CD4-positive, alpha-beta T cell treated with Interleukin-17A for 1 hour (primary cell): ENCODE measurements around the gene CASK.
"Not testable (repeated sequence)": the region's sequence is repeated elsewhere in the genome, so short reads cannot be mapped to it uniquely, and the experiment has no call there.

ENCODE experiments used
- DNase-seq: peaks from one replicate; pipeline ENCODE4 v3.0.0-alpha.2; 2020

The CASK gene

DNA sequence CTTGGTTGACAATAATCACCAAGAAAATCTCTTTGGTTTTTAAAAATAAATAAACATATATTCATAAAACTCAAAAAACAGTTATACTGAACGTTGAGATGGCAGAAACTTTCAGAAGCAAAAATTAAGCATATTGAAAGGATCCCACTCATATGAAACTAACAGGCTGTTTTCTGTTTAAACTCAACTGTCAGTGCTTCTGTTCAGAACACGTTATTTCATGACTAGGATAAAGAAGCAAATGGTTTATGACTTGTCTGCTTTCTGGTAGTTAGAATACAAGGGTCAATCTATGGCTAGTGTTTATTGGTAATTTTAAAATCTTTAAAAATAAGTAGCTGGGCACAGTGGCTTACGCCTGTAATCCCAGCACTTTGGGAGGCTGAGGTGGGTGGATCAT lies 195.2 kb downstream of the CASK start:
- no peak for DNase-seq

DNA sequence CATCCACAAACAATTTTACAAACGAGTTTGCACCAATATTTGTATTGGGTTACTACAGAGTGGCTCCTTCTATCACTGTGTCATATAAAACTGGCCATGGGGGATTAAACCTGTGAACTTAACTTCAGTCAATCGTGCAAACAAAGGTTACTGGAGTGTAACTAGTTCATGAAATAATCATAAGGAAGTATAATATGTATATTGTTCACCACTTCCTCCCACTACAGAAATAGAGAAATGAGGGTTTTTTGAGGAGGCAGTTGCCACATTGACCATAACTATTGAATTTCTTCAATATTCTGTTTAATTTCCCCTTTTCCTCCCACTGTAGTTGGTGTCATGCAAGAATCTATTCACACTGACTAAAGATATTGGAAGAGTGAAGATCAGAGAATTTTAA lies 199.5 kb downstream of the CASK start, which contains the start of gene GPR82:
Gene GPR82, plus strand, starts transcription at position 356 of the 400 bp plus-strand sequence. CDS start 2,846 bp downstream, outside the sequence.
- no peak for DNase-seq

DNA sequence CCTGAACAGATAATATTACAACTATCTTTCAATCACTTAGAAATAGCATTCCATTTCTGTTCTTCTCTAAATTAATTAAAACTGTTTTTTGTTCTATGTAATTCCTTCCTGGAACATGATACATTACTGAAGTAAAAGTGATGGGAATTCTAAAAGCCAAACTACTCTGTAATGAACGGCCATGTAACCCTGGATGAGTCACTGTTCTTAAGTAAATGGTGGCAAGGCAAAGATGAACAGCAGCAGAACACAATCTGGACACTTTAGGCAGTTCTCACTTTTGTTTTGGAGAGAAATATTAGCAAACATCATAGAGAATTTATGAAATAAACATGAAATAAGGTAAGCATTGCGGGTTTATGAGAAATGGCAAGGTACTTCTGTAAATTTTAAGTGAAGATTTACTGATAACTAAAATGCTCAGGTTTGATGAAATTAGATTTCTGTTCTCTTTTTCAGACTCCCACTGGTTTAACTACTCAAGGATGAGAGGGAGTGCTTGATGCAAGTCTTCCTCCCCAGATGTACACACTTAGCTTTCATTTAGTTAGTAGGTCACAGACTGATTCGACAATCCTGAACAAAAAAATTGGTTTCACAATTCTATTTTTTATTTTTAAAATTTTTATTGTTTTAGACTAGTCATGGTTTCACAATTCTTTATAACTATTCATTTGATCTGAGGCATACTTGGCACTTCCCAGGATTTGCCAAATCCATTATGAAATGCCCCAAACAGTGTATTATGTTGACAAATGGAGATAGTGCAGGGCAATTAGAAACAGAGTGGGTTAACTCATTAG lies 200.3 kb downstream of the CASK start:
- no peak for DNase-seq

DNA sequence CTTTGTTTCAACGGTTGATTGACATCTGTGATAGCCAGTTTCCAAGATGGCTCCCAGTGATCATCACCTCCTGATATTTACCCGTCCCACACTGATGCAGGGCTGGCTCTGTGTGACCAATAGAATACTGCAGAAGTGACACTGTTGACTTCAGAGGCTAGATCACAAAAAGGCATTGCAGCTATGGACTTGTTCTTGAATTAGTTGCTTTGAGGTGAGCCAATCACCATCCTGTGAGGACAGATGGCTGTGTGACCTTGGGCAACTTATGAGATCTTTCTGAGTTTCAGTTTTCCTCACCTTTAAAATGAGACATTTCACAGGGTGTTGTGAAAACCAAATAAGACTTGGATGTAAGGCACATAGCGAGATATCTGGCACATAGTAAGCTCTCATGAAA lies 201.1 kb downstream of the CASK start:
- DNase-seq: no peak

DNA sequence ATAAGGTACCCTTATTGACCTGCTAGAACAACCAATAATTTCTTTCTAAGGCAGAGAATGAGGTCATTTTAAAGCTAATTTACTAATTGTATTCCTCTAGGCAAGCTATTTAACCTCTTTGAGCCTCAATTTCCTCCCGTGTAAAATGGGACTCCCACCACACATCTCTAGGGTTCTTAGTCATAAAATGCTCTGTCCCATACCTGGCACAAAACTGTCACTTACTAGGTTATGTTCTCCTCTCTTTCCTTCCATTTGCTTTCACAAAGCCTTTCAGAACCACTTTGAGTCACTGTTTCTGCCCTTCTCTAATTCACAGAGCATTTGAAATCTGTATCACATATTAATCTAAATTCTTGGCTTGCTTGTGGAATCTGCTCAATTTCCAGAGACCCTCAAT lies 201.8 kb downstream of the CASK start:
- no peak for DNase-seq

DNA sequence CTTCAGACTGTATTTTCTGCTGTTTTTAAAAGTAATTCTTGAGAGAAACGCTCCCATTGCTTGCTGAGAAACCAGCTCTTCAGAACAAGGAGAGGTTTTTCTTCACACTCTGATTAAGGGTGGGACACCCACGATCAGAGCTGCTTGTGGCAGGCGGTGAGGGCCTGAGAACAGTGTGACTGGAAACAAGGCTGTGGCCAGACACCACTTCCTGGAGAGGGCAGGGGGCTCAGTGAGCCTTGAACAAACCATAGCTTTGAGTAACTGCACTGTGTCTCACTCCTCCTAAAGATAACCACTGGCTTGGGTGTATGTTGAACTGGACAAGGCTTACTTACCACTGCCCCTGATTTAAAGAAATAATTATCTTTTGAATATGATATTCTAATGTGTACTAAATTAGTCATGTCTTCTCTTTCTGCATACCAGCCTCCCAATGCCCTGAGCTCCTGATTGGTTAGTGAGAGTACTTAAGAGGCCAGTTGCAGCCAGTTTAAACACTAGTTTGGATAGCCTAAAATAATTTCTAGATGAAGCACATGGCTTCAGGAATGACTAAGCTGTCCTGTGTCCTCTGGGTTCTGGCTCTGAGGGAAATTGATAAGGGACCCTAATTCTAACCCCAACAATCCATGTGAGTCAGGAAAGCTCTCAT lies 203.1 kb downstream of the CASK start:
- peak; percentile 54 for DNase-seq

DNA sequence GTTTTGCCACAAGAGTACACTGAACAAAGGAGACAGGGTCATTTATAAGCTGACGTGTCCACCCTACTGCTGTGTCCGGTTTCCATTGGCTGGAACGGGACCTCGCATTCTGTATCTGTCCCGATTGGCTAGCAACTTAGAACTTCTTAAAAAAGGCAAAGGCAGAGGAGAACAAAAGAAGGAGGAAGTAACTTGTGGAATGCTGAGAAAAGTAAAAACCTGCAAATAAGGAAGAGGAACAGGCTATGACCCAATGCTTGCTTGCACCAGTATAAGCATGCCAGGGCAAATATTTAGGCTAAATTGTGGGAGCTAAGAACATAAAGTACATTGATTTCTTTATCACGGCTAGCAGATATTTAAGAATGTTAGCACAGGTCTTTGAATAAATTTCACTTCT lies 203.7 kb downstream of the CASK start:
- not testable (repeated sequence) for DNase-seq

DNA sequence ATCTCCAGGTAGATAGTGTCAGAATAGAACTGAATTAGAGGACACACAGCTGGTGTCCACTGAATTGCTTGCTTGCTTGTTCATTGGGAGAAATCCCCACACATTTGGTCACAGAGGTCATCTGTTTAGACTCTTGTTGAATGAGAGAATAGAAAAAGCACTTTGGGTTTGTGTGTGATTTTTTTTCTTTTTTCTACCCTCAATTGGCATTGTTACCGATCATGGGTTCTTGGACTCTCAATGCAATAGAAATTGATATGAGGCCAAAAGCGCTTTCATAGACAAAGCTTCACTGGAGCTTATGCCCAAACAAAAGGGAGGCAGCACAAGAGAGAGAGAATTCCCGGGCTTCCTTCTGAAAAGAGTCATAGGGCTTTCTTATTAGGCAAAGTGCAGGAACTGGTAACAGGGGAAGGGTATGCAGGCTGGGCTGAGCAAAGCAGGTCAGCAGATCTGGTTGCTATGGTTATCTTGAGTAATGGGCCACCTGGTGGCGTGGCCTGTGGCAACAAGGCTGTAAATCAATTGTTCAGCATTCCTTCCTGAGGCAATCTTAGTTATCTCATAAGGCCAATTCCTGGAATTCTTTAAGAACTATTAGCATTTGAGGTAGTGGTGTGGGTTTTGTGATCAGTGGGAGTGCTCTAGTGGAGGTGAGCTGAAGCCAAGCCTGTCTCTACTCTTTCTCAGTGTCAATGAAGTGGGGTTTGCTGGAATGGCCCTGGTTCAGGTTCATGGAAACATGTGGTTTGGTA lies 204.7 kb downstream of the CASK start:
- DNase-seq: no peak

DNA sequence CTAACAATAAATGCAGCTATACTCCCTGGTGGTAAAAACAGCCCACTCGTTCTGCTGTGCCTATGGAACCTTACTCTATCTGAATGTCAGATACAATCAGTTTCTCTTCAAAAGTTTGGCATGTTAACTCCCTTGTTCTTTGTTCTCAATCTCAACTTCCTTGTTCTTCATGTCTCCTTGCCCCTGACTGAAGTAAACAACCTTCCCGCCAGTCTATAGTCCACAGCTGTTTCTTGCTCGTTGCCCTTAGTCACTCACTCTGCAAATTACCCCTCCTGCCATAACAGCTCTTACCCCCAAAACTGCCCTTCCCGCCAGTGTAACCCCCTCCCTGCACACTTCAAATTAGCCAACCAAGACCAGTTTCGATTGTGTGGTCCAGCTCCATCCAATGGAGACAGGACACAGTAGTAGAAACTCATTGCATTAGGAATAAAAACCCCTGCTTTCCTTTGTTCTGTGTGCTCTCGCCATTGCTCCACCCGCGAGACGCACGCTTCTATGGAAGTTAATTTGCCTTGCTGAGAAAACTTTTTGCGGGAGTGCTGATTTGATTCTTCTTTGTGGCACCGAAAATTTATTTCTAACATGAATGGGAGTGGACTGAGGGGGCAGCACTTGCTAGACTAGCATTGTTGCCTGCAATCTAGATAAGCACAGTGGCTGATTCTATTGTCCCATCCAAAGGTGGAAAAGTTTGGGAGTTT lies 206.4 kb downstream of the CASK start:
- DNase-seq: no peak

DNA sequence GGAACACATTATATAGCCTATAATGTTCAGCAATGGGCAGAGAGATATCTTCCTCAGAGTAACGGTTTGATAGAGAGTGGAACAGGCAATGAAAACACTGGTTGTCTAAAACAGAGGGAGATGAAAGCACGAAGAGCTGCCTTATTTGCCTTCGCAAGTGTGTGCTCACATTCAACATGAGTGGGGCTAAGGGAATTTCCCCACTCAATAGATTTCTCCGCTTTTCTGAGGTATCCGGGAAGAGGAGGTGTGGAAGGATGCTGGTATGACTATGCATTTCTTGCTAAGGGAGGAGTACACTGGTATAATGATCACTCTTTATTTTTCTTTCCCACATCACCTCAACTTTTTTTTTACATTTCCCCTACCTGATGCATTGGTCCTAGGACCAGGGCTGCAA lies 207.1 kb downstream of the CASK start:
- DNase-seq: no peak

DNA sequence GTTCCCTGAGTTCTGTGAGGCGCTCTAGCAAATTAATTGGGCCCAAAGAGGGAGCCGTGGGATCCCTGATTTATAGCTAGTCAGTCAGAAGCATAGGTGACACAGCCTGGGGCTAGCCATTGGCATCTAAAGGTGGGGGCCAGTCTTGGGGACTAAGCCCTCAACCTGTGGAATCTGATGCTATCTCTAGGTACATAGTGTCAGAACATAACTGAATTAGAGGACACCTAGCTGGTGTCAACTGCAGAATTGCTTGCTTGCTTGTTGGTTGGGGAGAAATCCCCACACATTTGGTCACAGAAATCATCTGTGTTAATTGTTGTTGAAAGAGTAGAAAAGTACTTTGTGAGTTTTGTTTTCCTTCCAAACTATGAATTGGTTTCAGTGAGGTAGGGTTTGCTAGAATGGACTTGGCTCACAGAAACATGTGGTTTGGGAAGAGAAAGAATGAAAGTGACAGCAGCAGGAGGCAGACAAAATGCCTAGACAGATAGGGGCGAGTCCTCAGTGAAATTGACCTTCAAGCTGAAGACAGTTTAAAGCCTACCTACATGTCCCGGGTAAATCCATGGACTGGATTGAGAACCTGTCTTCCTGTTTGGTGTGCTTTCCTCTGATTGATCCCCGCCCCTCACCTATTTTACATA lies 212.2 kb downstream of the CASK start:
- no peak for DNase-seq

DNA sequence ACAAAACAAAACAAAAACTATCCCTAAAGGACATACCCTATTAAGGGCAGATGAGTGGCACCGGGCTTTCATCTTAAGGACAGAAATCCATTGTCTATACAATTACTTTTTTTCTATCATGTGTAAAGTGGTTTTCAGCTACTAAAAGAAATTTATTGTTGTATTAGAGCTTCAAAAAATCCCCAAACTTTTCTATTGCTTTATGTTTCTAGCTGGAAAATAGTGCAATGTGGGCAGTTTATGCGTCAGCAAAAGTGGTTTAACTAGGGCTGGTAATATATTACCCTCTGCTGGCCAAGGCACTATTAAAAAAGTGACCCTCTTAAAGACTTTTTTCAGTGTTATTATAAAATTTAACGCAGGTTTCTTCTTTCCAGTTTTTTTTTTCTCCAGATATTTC lies 214.9 kb downstream of the CASK start:
- DNase-seq: no peak

DNA sequence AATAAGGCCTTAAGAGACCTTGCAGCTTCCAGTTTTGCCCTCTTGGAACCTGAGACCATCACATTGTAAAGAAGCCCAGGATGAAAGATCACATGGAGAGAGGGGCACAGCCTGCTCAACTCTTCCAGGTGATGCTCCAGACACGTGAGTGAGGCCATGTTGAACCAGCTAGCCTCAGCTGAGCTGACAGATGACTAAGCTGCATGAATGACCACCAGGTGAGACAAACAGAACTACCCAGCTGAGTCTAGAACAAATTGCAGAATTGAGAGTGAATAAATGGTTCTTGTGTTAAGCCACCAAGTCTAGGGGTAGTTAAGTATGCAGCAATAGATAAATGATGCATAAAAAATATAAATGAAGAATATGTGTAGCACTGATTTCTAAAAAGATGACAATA lies 216.1 kb downstream of the CASK start:
- DNase-seq: no peak

DNA sequence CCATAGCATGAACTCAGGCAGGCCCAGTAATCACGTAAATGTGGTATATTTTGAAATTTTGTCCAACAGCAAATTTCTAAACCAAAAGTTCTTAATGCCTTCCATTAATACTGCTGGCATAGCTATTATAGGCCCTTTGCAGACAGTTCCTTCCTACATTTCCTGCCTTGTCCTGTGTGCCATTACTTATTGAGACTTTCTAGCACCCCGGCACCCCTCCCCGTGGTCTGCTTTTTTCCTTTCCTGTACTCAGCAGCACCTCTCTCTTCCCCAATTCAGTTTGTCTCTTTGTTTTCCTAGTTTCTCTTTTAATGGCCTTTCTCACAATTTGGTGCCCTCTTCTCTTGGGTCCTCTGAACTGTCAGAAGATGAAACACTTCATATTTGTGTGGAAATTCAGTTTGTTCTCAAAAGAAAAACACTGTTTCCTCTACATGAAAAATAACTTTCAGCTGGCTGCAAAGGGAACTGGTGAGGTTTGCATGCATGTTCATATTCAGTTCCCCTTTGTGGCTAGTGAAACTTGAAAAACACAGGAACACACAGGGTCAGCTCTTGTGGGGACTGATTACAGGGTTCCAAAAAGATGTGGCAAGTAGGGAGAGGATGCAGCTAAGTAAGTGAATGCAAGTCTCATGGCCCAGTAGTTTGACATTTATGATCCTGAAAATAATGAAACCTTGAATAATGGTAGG lies 217.5 kb downstream of the CASK start:
- DNase-seq: peak; percentile 4

DNA sequence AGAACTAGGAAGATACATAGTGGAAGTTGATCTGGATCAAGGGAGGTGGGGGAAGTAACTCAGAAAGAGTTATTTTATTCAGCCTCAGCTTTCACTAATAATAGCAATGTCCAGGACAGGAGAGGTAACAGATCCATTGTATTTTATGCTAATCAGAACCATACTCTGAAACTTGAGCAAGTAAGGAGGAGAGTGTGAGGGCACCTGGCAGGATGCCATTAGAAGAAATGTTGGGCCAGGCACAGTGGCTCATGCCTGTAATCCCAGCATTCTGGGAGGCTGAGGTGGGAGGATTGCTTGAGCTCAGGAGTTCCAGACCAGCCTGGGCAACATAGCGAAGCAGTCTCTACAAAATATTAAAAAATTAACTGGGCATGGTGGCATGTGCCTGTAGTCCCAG lies 218.3 kb downstream of the CASK start:
- DNase-seq: no peak

DNA sequence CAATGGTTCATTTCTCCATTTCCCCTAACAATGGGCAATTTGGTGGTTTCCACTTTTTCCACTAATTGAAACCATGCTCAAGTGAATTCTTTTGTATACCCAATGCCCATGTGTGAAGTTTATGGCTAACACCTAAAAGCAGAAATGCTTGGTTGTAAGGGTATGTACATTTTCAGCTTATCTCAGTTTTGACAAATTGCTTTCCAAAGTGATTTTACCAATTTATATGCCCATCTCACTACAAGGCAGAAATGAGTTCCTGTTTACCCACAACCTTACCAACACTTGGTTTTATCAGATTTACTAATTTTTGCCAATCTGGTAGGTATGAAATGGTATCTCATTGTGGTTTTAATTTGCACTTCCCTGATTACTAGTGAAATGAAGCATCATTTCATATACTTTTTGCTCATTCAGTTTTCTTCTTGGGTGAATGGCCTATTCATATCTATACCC lies 219.8 kb downstream of the CASK start:
- no peak for DNase-seq

DNA sequence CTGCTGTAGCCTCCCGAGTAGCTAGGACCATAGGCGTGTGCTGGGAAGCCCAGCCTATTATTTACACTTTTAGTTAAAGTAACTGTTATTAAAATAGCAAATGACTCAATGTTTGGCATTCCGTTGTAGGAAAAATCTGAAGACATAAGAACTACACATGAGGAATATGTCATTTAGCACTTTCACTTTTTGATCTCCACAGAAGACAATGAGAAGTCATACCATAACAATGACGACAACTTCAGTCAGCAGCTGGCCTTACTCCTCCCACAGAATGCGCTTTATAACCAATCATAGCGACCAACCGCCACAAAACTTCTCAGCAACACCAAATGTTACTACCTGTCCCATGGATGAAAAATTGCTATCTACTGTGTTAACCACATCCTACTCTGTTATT lies 227.9 kb downstream of the CASK start:
- DNase-seq: peak; percentile 45

DNA sequence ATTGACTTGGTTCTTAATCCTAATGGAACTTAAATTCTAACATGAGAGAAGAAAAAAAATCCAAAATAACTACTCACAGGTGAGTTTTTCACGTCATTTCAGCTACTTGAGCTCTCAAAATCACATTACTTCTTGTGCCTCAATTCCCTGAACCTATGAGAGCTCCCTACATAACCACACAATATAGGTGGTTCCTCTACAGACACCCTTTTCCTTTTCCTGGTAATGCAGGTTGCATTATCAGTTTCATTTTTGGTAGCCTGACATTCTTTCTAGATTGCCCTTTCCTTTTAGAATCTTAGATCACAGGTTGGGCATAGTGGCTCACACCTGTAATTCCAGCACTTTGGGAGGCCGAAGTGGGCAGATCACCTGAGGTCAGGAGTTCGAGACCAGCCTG lies 230.3 kb downstream of the CASK start:
- DNase-seq: no peak

DNA sequence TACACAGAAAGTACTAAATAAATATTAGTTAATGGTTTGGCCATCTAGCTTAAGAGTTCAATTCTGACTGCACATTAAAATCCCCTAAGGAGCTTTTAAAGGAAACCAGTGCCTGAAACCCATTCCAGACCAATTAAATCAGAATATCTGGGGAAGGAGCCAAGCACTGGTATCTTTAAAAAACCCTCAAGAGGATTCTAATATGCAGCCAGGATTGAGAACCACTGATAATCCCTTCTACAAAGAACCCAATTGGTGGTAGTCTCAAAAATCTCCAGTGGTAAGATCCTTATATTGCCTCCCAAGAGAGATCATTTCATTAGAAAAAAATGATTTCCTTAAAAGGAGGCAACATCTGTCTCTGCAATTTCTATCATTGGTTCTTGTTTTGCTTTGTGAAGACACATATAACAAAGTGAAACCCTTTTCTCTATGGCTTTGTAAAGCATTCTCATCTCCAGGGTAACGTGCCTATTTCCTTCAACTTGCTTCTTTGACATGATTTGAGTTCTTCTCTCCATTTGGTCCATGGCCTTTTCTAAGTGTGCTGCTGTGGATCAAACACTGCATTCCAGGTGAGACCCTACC lies 231.1 kb downstream of the CASK start:
- DNase-seq: no peak

DNA sequence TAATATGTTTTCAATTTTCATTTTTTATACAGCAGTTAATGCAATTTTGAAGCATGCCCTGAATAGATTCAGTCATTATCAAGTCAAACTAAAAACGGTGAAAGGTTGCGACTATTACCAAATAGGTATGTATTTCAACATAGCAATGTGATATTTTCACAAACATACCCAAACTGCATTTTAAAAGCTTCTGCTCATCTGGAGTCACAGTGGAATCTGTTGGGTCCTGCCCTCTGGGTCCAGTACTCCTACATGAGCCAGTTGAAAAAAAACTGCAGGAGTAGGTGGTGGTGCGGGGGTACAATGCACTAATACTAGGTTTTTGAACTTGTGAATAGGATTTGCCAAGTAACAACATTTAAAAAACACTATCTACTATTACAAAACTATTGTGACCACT lies 233.6 kb downstream of the CASK start:
- DNase-seq: no peak

DNA sequence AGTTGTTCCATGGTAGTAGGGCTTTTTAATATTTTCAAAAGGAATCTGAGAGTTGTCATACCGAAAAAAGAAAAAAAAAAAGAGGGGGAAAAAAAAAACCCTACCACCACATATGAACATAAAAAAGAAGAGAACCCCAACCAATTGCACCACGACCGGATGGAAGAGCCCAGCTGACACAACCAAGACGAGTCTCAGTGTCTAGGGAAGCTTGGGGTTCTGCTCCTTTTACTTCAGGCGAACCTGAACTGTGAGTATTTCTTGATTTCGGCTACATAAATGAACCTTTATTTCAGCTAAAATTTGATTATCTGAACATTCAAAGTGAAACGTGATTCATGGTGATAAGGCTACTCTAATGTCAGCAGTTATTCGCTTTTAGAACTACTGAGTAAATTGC lies 234.5 kb downstream of the CASK start, which contains the start of gene GPR34:
Gene GPR34, plus strand, starts transcription at position 139 of the 400 bp plus-strand sequence. CDS start 6,661 bp downstream, outside the sequence.
- DNase-seq: peak; percentile 11
